Uterus (tissue), 4 donors: ENCODE measurements around the gene SCTR. TPM values are rescaled to one million over a fixed set of nuclear protein-coding genes. Genes with fewer than 3 reads are reported as not detected.

ENCODE experiments used
- DNase-seq, 2 donors: peaks; one replicate each; pipeline ENCODE4 v3.0.0-alpha.2; 2019 to 2020
- H3K27ac ChIP-seq, 2 donors: fragments of 200-600 bp; sonication (generic); 1 replicate in 1 of 2; 2 replicates in 1 of 2; pipeline ENCODE4 v1.5.1; 2016 to 2018
- H3K27me3 ChIP-seq, 2 donors: fragments of 200-600 bp; sonication (generic); one replicate each; pipeline ENCODE4 v1.5.1; 2018 to 2019; ENCODE audit warnings: control low read depth in 1 of 2
- H3K36me3 ChIP-seq, 2 donors: fragments of 200-600 bp; sonication (generic); one replicate each; pipeline ENCODE4 v1.5.1; 2019; ENCODE audit warnings: control low read depth in 1 of 2
- H3K4me1 ChIP-seq, 2 donors: fragments of 200-600 bp; sonication (generic); one replicate each; pipeline ENCODE4 v1.5.1; 2018 to 2019; ENCODE audit warnings: control low read depth in 1 of 2
- H3K4me3 ChIP-seq, 2 donors: fragments of 200-600 bp; sonication (generic); 1 replicate in 1 of 2; 2 replicates in 1 of 2; pipeline ENCODE4 v1.5.1; 2018 to 2019; ENCODE audit warnings: mild to moderate bottlenecking in 1 of 2
- H3K9me3 ChIP-seq, 2 donors: fragments of 200-600 bp; sonication (generic); one replicate each; pipeline ENCODE4 v1.5.1; 2019; ENCODE audit warnings: control low read depth in 1 of 2
- POLR2A ChIP-seq, 2 donors: fragments of 450-650 bp; IDR thresholded peaks; one replicate each; pipeline ENCODE4 v1.6.1; 2016; ENCODE audit warnings: antibody characterized with exemption in 2 of 2, mild to moderate bottlenecking in 1 of 2, moderate library complexity in 1 of 2
- intact Hi-C: fragments of 100-400 bp; cut with DNase I; formaldehyde crosslinking; loops from one replicate; pipeline ENCODE4 v1.15.1; 2023; ENCODE audit warnings: low total_unique reads
- total RNA-seq, 4 donors: library from RNA; depleted of rRNA in 3 of 4; stranded (reverse); fragments of >200 nt in 3 of 4; gene quantifications; one replicate each; pipeline versions ENCODE4 v1.1.0 to v1.2.4, GENCODE V29; 2014 to 2023
- TF ChIP-seq, protein P1 (sequence below), 4 experiments: fragments of 200-600 bp in 2 of 4; fragments of 450-650 bp in 2 of 4; sonication (generic) in 2 of 4; IDR thresholded peaks; one replicate each; pipeline ENCODE4 v1.5.1; 2016 to 2019; ENCODE audit warnings: antibody characterized with exemption in 4 of 4, mild to moderate bottlenecking in 2 of 4, moderate library complexity in 1 of 4
- donor health status: DM: yes; HTN: yes; CAD: no.

Gene SCTR
- total RNA-seq, 4 donors from 2014 or later = not detected

DNA sequence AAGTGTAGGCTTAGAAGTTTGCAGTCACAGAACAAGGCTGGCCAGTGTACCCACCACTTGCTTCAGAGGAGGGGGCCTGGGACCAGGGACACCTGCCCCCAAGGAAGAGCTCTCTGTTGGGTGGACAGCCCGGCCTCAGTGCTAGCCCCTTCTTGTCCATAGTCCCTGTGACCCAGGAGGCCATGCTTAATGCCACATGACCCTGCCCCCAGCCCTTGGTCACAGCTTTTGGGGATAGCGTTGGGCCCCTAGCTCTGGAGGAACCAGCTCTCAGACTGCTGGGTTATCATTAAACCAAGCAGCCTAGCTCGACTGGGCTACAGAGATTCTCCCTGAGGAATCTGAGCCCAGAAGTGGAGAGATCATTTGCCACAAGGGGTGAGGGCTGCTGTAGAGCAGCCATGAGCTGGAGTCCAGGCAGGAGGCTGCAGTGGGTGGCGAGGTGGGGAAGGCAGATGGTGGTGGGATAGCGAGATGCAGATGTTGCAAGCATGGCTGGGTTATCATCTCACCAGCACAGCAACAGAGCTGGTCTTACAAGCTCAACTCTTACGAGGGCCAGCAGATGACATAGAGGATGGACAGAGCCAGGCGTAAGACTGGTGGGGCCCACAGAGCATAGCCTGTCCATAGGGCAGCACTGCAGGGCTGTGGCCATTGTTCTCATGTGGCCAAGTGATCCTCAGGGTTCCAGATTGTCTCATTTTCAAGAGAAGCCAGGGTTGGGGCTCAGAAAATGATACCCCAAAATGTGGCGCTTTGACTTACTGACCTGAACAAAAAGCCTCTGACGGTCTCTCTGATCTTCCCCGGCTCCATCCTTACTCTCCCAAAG lies 99.8 kb downstream of the SCTR start:
- no peak for DNase-seq
- Histone ChIP-seq H3K4me1 (no peaks in the 10 kb centered on the region), H3K27me3 (no peaks in the 10 kb centered on the region), H3K4me3 (no peak overlapping the region), H3K36me3 (no peaks in the 10 kb centered on the region), H3K27ac (no peak overlapping the region), H3K9me3 (no peaks in the 10 kb centered on the region)
- no peak for TF ChIP-seq POLR2A (IDR thresholded peaks at IDR 0.05)
- TF ChIP-seq, protein P1, sequence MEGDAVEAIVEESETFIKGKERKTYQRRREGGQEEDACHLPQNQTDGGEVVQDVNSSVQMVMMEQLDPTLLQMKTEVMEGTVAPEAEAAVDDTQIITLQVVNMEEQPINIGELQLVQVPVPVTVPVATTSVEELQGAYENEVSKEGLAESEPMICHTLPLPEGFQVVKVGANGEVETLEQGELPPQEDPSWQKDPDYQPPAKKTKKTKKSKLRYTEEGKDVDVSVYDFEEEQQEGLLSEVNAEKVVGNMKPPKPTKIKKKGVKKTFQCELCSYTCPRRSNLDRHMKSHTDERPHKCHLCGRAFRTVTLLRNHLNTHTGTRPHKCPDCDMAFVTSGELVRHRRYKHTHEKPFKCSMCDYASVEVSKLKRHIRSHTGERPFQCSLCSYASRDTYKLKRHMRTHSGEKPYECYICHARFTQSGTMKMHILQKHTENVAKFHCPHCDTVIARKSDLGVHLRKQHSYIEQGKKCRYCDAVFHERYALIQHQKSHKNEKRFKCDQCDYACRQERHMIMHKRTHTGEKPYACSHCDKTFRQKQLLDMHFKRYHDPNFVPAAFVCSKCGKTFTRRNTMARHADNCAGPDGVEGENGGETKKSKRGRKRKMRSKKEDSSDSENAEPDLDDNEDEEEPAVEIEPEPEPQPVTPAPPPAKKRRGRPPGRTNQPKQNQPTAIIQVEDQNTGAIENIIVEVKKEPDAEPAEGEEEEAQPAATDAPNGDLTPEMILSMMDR (IDR thresholded peaks at IDR 0.05) = no peak
- intact Hi-C loops = no loop called here

DNA sequence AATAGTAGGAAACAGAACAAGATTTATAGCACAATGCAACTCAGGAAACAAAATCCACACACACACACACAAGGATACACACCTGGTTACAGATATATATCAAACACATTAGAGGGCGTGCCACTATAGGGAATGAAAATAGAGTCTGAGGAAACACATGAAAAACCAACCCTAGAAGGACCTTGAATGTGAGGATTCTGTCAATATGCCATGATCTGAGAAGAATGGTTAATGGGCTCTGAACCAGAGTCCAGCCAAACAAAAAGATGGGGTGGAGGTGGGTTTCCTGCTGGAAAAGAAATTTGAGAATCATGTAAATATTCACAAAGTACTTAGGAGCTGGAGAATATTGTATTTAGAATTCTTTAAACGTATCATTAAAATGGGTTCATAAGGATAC lies 100.5 kb downstream of the SCTR start:
- intact Hi-C loops = no loop called here
- no peak for DNase-seq
- no peaks in the 10 kb centered on the region for H3K9me3 ChIP-seq
- H3K36me3 ChIP-seq = no peaks in the 10 kb centered on the region
- H3K4me1 ChIP-seq = no peaks in the 10 kb centered on the region
- H3K27ac ChIP-seq = no peak overlapping the region
- H3K27me3 ChIP-seq = no peaks in the 10 kb centered on the region
- TF ChIP-seq POLR2A (IDR thresholded peaks at IDR 0.05) = no peak
- TF ChIP-seq, protein P1 (IDR thresholded peaks at IDR 0.05) = no peak
- no peak overlapping the region for H3K4me3 ChIP-seq

DNA sequence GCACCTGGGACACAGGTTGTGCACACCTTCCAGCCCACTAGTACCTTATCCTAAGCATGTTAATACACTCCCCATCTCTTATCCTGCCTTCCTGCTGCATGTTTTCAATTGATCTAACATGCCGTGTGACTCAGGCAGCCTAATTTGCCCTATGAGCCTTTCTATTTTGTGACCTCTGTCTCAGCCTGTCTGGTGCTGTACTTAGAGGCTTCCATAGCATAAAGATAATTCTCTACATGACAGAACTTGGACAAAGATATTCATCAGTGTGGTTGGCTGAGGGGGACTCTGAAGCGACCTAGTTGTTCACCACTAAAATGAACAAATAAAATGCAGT lies 101.2 kb downstream of the SCTR start:
- TF ChIP-seq, protein P1 (IDR thresholded peaks at IDR 0.05) = no peak
- no peak for TF ChIP-seq POLR2A (IDR thresholded peaks at IDR 0.05)
- Histone ChIP-seq H3K4me1 (no peaks in the 10 kb centered on the region), H3K27ac (no peak overlapping the region), H3K4me3 (no peak overlapping the region), H3K36me3 (no peaks in the 10 kb centered on the region), H3K9me3 (no peaks in the 10 kb centered on the region), H3K27me3 (no peaks in the 10 kb centered on the region)
- DNase-seq = no peak
- intact Hi-C loops = no loop called here

DNA sequence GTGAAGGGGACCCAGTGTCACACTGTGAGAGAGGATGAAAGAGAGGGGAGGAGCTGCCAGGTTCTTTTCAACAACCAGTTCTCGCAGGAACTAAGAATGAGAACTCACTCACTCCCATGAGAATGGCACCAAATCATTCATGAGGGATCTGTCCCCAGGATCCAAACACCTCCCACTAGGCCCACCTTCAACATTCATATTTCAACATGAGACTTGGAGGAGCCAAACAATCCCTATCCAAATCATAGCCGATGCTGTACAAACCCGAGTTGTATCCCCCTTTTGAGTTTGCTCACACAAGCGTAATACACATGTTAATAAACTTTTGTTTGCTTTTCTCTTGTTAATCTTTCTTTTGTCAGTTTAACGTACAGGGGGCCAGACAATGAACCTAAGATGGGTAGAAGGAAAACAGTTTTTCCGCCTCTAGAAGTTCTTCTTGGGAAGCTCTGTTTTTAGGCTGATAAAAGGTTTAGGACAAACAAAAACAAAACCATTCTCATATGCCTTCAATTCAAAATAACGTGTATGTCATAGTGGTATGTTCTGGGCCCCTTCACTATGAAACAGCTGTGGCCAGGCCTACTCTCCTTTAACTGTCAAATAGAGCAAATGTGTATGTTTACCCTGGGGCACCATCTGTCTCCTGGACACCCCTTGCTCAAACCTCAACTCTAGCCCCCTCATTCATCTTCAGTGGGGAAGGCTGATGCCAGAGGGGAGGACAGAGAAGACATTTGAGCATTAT lies 101.7 kb downstream of the SCTR start:
- intact Hi-C loops = no loop called here
- no peak for TF ChIP-seq POLR2A (IDR thresholded peaks at IDR 0.05)
- TF ChIP-seq, protein P1 (IDR thresholded peaks at IDR 0.05) = no peak
- DNase-seq = no peak
- no peaks in the 10 kb centered on the region for H3K27me3 ChIP-seq
- H3K36me3 ChIP-seq = no peaks in the 10 kb centered on the region
- no peaks in the 10 kb centered on the region for H3K9me3 ChIP-seq
- H3K27ac ChIP-seq = no peak overlapping the region
- no peaks in the 10 kb centered on the region for H3K4me1 ChIP-seq
- H3K4me3 ChIP-seq = no peak overlapping the region

DNA sequence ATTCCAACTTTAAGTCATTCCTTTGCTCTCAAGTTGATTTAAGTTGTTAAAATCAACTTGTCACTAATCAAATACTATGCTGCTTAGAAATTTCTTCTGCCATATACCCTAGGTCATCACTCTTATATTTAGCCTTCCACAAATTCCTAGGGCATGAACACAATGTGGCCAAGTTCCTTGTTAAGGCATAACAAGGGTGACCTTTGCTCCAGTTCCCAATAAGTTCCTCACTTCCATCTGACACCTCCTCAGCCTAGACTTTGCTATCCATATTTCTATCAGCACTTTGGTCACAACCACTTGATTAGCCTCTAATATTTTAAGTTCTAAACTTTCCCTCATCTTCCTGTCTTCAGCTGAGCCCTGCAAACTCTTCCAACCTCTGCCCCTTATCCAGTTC lies 102.5 kb downstream of the SCTR start:
- TF ChIP-seq, protein P1 (IDR thresholded peaks at IDR 0.05) = no peak
- no peak for TF ChIP-seq POLR2A (IDR thresholded peaks at IDR 0.05)
- Histone ChIP-seq H3K9me3 (no peaks in the 10 kb centered on the region), H3K27ac (no peak overlapping the region), H3K4me1 (no peaks in the 10 kb centered on the region), H3K27me3 (no peaks in the 10 kb centered on the region), H3K4me3 (no peak overlapping the region), H3K36me3 (no peaks in the 10 kb centered on the region)
- DNase-seq = no peak
- intact Hi-C loops = no loop called here
